H1 (cell line): Measurements from ENCODE around the gene CBFA2T2. TPM values are rescaled to one million over a fixed set of nuclear protein-coding genes. Genes with fewer than 3 reads are reported as not detected.

Source experiments
- CTCF ChIA-PET: fragments of 300-600 bp; sonication (Branson Sonifier 250); formaldehyde crosslinking; loops from one replicate; lab custom pipeline; 2021; ENCODE audit not compliant: partially characterized antibody; lab: Charles Lee
- POLR2A ChIA-PET: fragments of 300-600 bp; sonication (Branson Sonifier 250); formaldehyde crosslinking; loops from one replicate; lab custom pipeline; 2021; ENCODE audit warnings: inconsistent platforms; ENCODE audit not compliant: partially characterized antibody; lab: Charles Lee
- DNase-seq, 2 experiments: peaks; one replicate each; pipeline versions ENCODE4 v3.0.0 to v3.0.0-alpha.2; 2010 to 2022; ENCODE audit warnings: low spot score in 2 of 2, low read depth in 1 of 2, mixed read lengths in 1 of 2
- FAIRE-seq: peaks from 2 replicates; lab custom pipeline; 2011; peaks lifted over from hg19 to GRCh38; lab: Jason Lieb, UNC
- H2AFZ ChIP-seq: 2 replicates; pipeline ENCODE4 v1.8.1; 2012; ENCODE audit warnings: low read length, inconsistent platforms
- H2AK5ac ChIP-seq: 2 replicates; pipeline ENCODE4 v1.6.1; 2013; ENCODE audit warnings: low read depth, low read length
- H2BK120ac ChIP-seq: replicated peaks from 2 replicates; pipeline ENCODE3; 2013; ENCODE audit warnings: low read depth, low read length, inconsistent platforms
- H2BK12ac ChIP-seq: 2 replicates; pipeline ENCODE4 v1.6.1; 2013; ENCODE audit warnings: low read depth, low read length
- H2BK15ac ChIP-seq: 2 replicates; pipeline ENCODE4 v1.6.1; 2013; ENCODE audit warnings: low read length
- H2BK20ac ChIP-seq: 2 replicates; pipeline ENCODE4 v1.6.1; 2013; ENCODE audit warnings: low read length
- H2BK5ac ChIP-seq: 2 replicates; pipeline ENCODE4 v1.6.1; 2013; ENCODE audit warnings: low read depth, low read length
- H3K14ac ChIP-seq: 2 replicates; pipeline ENCODE4 v1.6.1; 2013; ENCODE audit warnings: inconsistent platforms; ENCODE audit not compliant: insufficient read length
- H3K18ac ChIP-seq: 2 replicates; pipeline ENCODE4 v1.6.1; 2013; ENCODE audit warnings: low read length; ENCODE audit errors: extremely low read depth
- H3K23ac ChIP-seq: 2 replicates; pipeline ENCODE4 v1.6.1; 2013; ENCODE audit warnings: inconsistent platforms; ENCODE audit not compliant: insufficient read length
- H3K23me2 ChIP-seq: 2 replicates; pipeline ENCODE4 v1.6.1; 2013; ENCODE audit warnings: low read depth, low read length
- H3K27ac ChIP-seq: 2 replicates; pipeline ENCODE4 v1.6.1; 2011; ENCODE audit warnings: low read depth, low read length, inconsistent platforms
- H3K27me3 ChIP-seq, 4 experiments: replicated peaks in 1 of 4; 1 replicate in 1 of 4; 2 replicates in 3 of 4; pipeline versions ENCODE4 v1.6.1 to v1.8.1; 2011 to 2013; ENCODE audit warnings: low read length in 3 of 4, mild to moderate bottlenecking in 3 of 4, inconsistent platforms in 2 of 4, mixed read lengths in 2 of 4, moderate library complexity in 1 of 4; ENCODE audit not compliant: control insufficient read depth in 3 of 4, insufficient read depth in 3 of 4; ENCODE audit errors: extremely low read depth in 1 of 4
- H3K36me3 ChIP-seq, 4 experiments: 2 replicates each; pipeline versions ENCODE4 v1.6.1 to v1.8.1; 2011 to 2013; ENCODE audit warnings: mild to moderate bottlenecking in 4 of 4, low read length in 3 of 4, moderate library complexity in 2 of 4, control low read depth in 1 of 4, inconsistent platforms in 1 of 4; ENCODE audit not compliant: insufficient read depth in 4 of 4, control insufficient read depth in 2 of 4
- H3K4ac ChIP-seq: replicated peaks from 2 replicates; pipeline ENCODE3; 2013; ENCODE audit warnings: low read length, low read depth, mixed read lengths, inconsistent platforms; ENCODE audit not compliant: insufficient read length
- H3K4me1 ChIP-seq, 4 experiments: replicated peaks in 1 of 4; 1 replicate in 1 of 4; 2 replicates in 3 of 4; pipeline versions ENCODE4 v1.6.1 to v1.8.1; 2011 to 2013; ENCODE audit warnings: low read length in 3 of 4, inconsistent platforms in 2 of 4, mixed read lengths in 1 of 4; ENCODE audit not compliant: insufficient read depth in 4 of 4, control insufficient read depth in 3 of 4
- H3K4me2 ChIP-seq, 2 experiments: 2 replicates each; pipeline versions ENCODE4 v1.6.1 to v1.8.1; 2011 to 2013; ENCODE audit warnings: low read depth in 2 of 2, low read length in 2 of 2, control low read depth in 1 of 2, inconsistent platforms in 1 of 2, mild to moderate bottlenecking in 1 of 2; ENCODE audit not compliant: insufficient read depth in 1 of 2
- H3K4me3 ChIP-seq, 4 experiments: fragments of 200-600, 300-600 bp in 1 of 4; sonication (generic), shearing (Covaris generic), sonication (Bioruptor Twin) in 1 of 4; 2 replicates each; pipeline versions ENCODE4 v1.5.1 to v1.8.1; 2011 to 2016; ENCODE audit warnings: low read length in 4 of 4, low read depth in 3 of 4, control low read depth in 2 of 4, inconsistent platforms in 2 of 4, mild to moderate bottlenecking in 2 of 4, mixed read lengths in 1 of 4, moderate library complexity in 1 of 4; ENCODE audit not compliant: insufficient read depth in 2 of 4; ENCODE audit errors: extremely low read depth in 1 of 4
- H3K56ac ChIP-seq: replicated peaks from 2 replicates; pipeline ENCODE3; 2013; ENCODE audit warnings: low read depth, mild to moderate bottlenecking, mixed read lengths, low read length, inconsistent platforms; ENCODE audit not compliant: insufficient read length
- H3K79me1 ChIP-seq: 2 replicates; pipeline ENCODE4 v1.6.1; 2013; ENCODE audit warnings: low read depth, low read length, control low read depth
- H3K79me2 ChIP-seq, 2 experiments: 2 replicates each; pipeline versions ENCODE4 v1.6.1 to v1.8.1; 2012 to 2013; ENCODE audit warnings: low read length in 2 of 2, mild to moderate bottlenecking in 2 of 2, inconsistent platforms in 1 of 2; ENCODE audit not compliant: insufficient read depth in 2 of 2, control insufficient read depth in 1 of 2
- H3K9ac ChIP-seq, 4 experiments: replicated peaks in 1 of 4; 1 replicate in 1 of 4; 2 replicates in 3 of 4; pipeline versions ENCODE4 v1.6.1 to v1.8.1; 2011 to 2013; ENCODE audit warnings: low read depth in 3 of 4, low read length in 3 of 4, control low read depth in 2 of 4, mild to moderate bottlenecking in 2 of 4, moderate library complexity in 2 of 4, inconsistent platforms in 1 of 4; ENCODE audit errors: extremely low read depth in 1 of 4
- H3K9me3 ChIP-seq, 2 experiments: 2 replicates each; pipeline versions ENCODE4 v1.6.1 to v1.8.1; 2012 to 2013; ENCODE audit warnings: mild to moderate bottlenecking in 2 of 2, moderate library complexity in 2 of 2, control low read depth in 1 of 2, inconsistent platforms in 1 of 2, low read depth in 1 of 2, low read length in 1 of 2, mixed read lengths in 1 of 2; ENCODE audit not compliant: insufficient read depth in 2 of 2
- H4K20me1 ChIP-seq, 2 experiments: replicated peaks in 1 of 2; 2 replicates each; pipeline versions ENCODE3 to v1.8.1; 2011 to 2013; ENCODE audit warnings: inconsistent platforms in 2 of 2, low read length in 2 of 2, mild to moderate bottlenecking in 1 of 2; ENCODE audit not compliant: insufficient read depth in 2 of 2, control insufficient read depth in 1 of 2
- H4K5ac ChIP-seq: 2 replicates; pipeline ENCODE4 v1.6.1; 2013; ENCODE audit warnings: low read length, low read depth, mixed read lengths, inconsistent platforms; ENCODE audit not compliant: insufficient read length
- H4K8ac ChIP-seq: 2 replicates; pipeline ENCODE4 v1.8.0; 2013; ENCODE audit warnings: mild to moderate bottlenecking, moderate library complexity, low read length, inconsistent platforms; ENCODE audit not compliant: insufficient read depth; ENCODE audit errors: extremely low read depth
- H4K91ac ChIP-seq: replicated peaks from 2 replicates; pipeline ENCODE3; 2013; ENCODE audit warnings: low read length, mixed read lengths, inconsistent platforms; ENCODE audit not compliant: insufficient read length
- JUND ChIP-seq: IDR thresholded peaks from 2 replicates; pipeline ENCODE4 v1.6.1; 2011; ENCODE audit warnings: mild to moderate bottlenecking, improper control_type of control experiment, low read length
- WGBS, 2 experiments: shearing (Covaris generic) in 1 of 2; methylation state at CpG; one replicate each; pipeline versions ENCODE4 v1.1.6 to v1.1.7; 2013 to 2015; ENCODE audit warnings: low lambda C conversion rate in 2 of 2, mixed read lengths in 2 of 2, inconsistent platforms in 1 of 2, low coverage in 1 of 2, missing lambda C conversion rate in 1 of 2; ENCODE audit not compliant: insufficient replicate concordance in 2 of 2, insufficient coverage in 1 of 2, insufficient read length in 1 of 2; ENCODE audit errors: extremely low coverage in 1 of 2, missing lambda C conversion rate in 1 of 2; 5-methylcytosine and 5-hydroxymethylcytosine counted together
- polyA plus RNA-seq, 7 experiments: library from polyadenylated mRNA; depleted of rRNA in 3 of 7; stranded (reverse) in 5 of 7; unstranded in 2 of 7; fragments of >200 nt in 5 of 7; fragments of 200-250 nt in 2 of 7; gene quantifications; 1 replicate in 5 of 7; 2 replicates in 1 of 7; 4 replicates in 1 of 7; pipeline versions ENCODE4 v1.2.1 to v1.2.3, GENCODE V29; 2011 to 2013; ENCODE audit warnings: missing spikeins in 2 of 7, mixed read lengths in 2 of 7
- total RNA-seq: library from RNA; stranded (reverse); fragmentation: NEBNext Ultra II Directional; extraction: Animal tissue kit (Norgen Biotek cat#: 25700); gene quantifications from 2 replicates; pipeline ENCODE4 v1.2.1, GENCODE V29; 2021

CBFA2T2 gene
- total and polyA plus RNA-seq, 2 of the 8 experiments (the other 6 are each of a cell fraction or from before 2014, with no cell fraction given), result 11.6 to 12.9 TPM

- no peak overlapping the region for H2AFZ ChIP-seq
- H2BK15ac ChIP-seq, result no peak overlapping the region
- no peak overlapping the region for H3K4me3 ChIP-seq
- H3K4ac ChIP-seq, result no peak overlapping the region
- H2AK5ac ChIP-seq, result no peak overlapping the region
- DNase-seq, result no peak
- no peaks in the 10 kb centered on the region for H3K9me3 ChIP-seq
- no peak for FAIRE-seq
- H3K27ac ChIP-seq, result no peak overlapping the region
- H3K4me1 ChIP-seq, result peaks cover 0 to 5% (median 5%) of the 10 kb centered on the region in 4 experiments; a peak in 3 of 7 replicates
- no peak overlapping the region for H2BK12ac ChIP-seq
- no peak overlapping the region for H4K8ac ChIP-seq
- no peaks in the 10 kb centered on the region for H3K79me2 ChIP-seq
- 88% methylated on average over 8 of the region's 8 CpGs; no CpG with 5 or more reads in 1 of the 2 experiments for WGBS, 2 experiments
- no peak overlapping the region for H3K56ac ChIP-seq
- H4K5ac ChIP-seq, result no peak overlapping the region
- no peak overlapping the region for H2BK120ac ChIP-seq
- no peak overlapping the region for H2BK5ac ChIP-seq
- no peaks in the 10 kb centered on the region; the same call in 1 of the 2 replicates for H3K79me1 ChIP-seq
- no peak for TF ChIP-seq JUND
- TF ChIP-seq, all 59 proteins: peak for 0
- ChIA-PET POLR2A (interaction anchor here (0.9 kb wide), 1 partner anchor 51 kb away, joined by 3 read pairs; no protein-coding TSS in a partner anchor), CTCF (no interaction called here)
- Histone ChIP-seq H3K14ac (no peak overlapping the region), H2BK20ac (no peak overlapping the region), H3K27me3 (peaks cover 0 to 12% (median 10%) of the 10 kb centered on the region in 4 experiments; a peak in 4 of 7 replicates), H3K18ac (no peak overlapping the region), H3K36me3 (no peaks in the 10 kb centered on the region), H3K23me2 (no peaks in the 10 kb centered on the region), H3K4me2 (no peak overlapping the region), H4K91ac (no peak overlapping the region), H3K23ac (no peak overlapping the region), H4K20me1 (peaks cover 4 to 7% of the 10 kb centered on the region in 2 experiments), H3K9ac (no peak overlapping the region)
Measured at GRCh38 chr20:33563788-33564187, 73.9 kb downstream of the CBFA2T2 start.
